ENCODE results near the gene FES.
"Not testable (repeated sequence)": the region's sequence is repeated elsewhere in the genome, so short reads cannot be mapped to it uniquely, and the experiment has no call there.

FES gene

DNA sequence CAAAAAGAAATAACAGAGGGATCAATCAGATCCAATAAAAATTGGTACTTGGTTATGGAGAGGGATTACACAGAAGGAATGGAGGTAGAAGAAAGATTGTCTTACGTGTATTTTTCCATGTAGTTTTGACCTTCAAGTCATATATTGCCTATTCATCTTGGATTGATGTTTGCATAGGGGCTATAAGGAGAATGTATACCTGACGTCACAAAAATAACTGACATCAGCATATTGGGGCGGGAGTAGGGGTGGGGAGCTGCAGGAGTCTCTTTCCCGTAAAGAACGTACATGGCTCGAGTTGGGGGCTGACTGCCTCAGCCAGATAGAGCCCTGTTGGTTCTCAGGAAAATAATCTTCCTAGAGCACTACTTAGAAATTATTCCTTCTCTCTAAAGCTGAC lies 21.8 kb upstream of the FES start:
- DNase-seq, result no peak

DNA sequence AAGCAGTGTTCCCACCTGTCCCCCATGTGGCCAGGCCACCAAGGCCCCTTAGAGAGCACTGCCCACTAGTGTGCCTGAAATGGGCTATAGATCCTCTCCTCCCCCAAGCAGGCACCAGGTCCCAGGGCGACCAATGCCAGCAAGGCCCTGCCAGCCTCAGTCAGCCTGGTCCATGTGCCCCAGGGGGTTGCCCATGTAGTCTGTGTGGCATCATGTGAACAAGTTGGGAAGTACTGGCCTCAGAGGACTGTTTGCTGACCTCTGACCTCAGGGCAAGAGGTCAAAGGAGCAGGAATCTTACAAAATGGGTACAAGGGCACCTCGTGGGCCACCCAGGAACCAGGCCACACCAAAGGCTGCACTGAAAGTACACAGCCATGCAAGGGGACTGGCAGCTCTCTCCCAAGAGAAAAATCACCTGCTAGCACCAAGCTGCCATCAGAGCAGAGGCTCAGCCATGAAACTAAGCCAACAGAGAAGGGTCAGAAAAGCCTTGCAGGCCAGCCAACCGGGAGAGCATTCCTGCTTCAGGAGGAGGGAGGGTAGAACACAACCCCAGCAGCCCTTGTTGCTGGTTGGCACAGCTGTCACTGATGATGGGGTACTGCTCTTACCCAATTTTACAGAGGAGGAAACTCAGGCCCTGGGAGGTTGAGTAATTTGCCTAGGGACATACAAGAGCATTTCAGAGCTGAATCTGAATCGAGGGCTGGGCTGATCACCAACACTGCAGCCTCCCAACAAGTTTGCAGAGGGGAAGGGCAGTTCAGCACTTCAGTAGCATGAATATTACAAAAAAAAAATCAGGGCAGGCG lies 21.1 kb upstream of the FES start:
- peak; percentile 65 for DNase-seq

DNA sequence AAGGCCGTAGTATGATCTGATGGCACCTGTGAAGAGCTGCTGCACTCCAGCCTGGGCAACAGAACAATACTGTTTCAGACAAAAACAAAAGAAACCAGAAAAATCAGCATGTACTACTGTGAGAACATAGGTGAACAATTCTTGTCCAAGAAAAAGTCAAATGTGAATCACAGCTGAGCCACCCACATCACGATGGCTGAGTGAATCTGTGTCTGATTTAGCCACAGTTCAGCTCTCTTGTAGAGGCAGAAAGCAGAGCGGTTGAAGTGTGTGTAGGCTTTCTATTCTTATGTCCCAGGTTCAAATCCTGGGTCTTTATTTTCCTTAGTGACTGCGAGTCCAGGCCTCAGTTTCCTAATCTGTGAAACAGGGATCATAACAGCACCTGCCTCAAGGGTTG lies 20.3 kb upstream of the FES start:
- no peak for DNase-seq

DNA sequence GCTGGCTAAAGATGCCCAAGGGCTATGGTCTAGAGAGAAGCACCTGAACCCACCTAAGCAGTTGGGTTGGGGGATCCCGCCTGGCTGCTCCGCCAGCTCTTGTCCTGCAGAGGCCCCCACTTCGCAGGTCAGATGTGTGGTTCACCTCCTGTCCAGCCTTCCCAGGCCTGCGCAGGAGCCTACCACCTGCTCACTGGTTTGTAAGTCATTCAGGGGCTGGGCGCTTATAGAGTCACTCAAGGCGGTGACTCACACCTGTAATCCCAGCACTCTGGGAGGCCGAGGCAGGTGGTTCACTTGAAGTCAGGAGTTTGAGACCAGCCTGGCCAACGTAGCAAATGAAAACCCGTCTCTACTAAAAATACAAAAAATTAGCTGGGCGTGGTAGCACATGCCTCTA lies 19.8 kb upstream of the FES start:
- DNase-seq, result no peak

DNA sequence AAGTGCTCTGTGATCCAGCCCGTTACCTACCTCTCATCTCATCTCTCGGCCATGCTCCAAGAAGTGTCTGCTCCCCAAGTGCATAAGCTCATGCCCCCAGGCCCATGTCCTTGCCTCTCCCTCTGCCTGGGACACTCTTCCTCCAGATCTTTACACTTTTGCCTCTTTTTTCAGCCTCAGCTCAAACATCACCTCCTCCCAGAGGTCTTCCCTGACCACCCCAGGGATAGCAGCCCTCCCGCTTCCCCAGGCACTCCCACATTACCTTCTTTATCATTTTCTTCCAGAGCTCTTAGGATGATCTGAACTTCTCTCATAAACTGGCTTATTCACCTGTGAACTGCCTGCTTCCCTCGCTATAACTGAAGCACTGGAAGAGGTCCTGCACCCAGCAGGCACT lies 18.6 kb upstream of the FES start:
- DNase-seq, result no peak

DNA sequence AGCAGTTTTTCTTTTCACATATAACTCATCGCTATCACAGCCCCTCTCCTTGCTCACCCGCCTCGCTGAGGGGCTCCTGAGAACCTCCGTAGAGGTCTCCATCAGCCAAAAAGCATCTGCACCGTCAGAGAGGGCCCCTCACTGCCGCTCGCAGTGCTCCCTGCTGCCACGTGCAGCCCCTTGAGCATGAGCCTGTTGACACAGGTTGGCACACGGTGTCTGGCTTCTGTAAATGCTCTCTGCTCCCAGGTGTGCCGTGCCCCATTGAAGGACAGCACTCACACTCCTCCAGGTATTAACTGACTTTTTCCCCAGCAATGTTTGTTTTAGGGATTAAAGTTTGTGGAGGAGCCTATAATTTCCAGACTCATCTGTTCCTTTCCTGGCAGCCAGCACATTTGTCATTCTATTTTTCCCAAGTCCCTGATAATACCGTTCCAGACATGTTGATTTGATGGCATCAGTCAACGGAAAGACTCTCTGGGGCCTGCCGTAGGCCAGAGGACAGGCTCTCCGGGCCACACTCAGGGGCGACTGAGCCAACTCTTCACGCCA lies 18.1 kb upstream of the FES start:
- no peak for DNase-seq

DNA sequence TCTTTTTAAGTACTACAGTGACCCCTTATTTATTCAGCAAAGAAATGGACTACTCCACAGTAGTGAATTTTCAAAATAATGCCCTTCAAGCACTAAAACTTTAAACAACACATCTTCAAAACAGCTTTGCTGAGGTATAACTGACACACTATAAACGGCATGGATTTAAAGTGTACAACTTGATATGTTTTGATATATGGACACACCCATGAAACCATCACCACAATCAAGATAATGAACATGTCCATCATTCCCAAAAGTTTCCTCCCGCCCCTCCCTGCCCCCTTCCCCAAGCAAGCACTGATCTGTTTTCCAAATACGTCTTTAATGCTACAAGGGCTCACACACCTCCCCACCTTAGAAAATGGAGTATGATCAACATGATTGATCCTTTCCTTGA lies 17.5 kb upstream of the FES start:
- DNase-seq, result no peak

DNA sequence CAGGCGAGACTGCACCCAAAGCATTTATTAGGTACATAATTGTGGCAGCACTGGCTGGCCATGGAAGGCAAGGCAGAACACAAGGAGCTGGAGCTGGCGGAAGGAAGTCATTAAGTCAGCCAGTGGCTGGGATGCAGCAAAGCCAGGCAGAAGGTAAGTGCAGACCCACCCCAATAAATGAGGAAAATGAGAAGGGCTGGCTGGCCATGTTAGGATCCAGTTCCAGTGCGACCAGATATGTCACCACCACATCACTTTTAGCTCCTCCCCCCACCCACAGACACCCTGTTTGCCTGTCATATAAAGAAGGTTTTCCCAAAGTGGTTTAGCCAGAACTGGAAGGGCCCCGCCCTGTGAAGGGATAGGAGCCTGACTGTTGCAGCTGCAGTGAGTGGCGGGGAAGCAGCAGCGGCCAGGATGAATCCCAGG lies 16.0 kb upstream of the FES start, which contains the start of gene FURIN:
FURIN (plus strand) TSS at position 328 of the 429 bp plus-strand sequence. CDS start 7,153 bp downstream, outside the sequence.
- DNase-seq, result no peak

DNA sequence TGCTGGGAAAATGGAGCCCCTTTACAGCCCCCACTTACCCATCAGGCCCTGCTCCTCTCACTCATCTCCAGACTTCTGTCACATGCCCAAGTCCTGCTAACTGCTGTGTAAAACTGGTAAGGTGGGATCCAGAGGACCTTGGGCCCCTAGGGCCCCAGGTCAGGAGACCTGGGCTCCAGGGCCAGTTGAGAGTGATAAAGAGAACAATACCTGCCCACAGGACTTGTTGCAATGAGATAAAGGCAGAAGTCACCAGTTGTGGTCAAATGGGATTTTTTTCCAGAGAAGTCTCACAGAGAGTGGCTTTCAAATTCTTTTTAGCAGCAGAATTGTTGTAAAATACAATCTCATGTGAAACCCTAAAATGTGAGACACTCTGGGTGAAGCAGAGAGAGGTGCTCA lies 15.2 kb upstream of the FES start:
- DNase-seq, result no peak

DNA sequence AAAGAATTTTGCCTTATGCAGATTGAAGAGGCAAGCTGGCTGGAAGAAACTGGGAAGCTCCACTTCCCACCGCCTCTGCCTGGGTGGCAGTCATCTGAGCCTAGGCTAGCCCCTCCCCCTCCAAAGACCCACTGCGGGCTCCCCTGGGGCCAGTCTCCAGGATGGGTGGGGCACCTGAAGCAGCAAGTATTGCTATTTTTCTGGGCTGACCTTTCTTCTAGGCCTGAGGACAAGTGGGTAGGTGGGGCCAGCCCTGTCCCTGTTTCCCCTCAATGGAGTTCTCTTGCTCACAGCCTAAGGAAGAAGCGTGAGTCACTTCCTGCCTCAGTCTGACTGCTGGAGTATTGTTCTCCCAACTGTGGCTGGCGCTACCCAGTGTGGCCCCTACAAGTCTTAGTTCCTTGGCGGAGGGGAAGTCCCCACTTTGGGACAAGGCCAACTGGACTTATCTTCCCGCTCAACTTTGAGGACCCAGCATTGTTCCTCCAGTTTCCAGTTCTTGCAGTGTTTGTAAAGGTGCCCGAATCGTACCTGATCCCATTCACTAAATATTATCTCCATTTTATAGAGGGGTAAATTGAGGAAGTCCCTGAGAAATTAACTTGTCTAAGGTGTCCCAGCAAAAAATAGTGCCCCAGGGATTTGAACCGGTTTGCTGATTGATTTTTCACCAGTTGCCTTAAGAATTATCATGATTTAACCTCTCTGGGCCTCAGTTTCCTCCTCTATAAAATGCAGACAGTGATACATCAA lies 14.5 kb upstream of the FES start:
- DNase-seq, result peak; percentile 80

DNA sequence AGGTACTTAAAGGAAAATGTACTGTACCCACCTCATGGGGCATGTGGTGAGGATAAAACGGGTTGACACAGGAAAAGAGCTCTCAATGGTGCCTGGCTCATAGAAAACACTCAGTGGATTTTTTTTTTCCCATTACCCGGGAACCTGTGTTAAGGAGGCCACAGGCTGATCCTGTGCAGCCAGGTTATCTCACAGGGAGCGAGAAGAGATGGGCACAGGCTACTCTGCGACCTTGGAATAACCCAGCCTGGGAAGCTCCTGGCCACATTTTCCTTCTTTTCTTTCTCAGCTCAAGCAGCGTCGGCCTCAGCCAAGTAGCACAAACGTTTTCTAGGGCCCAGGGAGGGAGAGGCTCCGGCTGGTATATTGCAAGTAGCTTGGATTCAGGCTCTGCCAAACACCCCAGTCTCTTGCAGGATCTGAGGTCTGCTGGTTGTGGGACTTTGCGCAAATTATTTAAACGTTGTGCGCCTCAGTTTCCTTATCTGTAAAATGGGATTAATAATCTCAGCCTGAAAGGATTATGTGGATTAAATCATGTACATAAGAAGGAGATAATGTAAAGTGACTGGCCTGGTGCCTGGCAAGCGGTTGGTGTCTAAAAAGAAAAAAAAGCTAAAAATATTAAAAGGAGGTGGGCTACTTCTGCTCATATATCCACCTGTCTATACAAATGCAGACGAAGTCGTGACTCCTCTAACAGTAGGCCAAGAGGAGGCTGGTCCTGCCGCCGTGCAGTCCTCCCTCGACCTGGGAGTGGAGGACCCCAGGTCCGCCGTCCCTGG lies 13.8 kb upstream of the FES start:
- DNase-seq, result no peak

DNA sequence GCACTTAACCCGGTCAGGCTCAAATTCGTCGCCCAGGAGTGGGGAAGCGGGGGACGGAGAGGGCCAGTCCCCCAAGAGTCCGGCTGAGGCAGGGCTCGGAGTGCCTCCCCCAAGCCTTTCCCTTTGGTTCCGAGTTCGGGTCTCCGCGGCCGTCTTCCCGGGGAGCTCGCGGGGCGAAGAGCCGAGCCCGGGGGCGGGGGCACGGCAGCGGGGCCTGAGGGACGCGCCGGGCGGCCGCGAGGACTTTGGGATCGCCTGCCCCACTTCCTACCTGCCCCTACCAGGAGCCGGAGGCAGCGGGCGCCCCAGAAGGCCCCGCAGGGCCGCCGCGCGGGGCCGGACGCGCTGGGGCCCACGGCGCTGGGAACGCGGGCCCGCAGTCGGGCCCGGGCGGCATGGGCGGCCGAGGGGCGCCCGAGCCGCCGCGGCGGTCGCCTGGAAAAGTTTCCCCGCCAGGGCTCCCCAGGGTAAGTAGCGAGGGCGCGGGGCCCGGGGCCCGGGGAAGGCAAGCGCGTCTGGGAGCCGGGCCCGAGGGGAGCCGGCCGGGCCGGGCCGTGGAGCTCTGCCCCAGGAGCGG lies 13.1 kb upstream of the FES start:
- DNase-seq, result no peak

DNA sequence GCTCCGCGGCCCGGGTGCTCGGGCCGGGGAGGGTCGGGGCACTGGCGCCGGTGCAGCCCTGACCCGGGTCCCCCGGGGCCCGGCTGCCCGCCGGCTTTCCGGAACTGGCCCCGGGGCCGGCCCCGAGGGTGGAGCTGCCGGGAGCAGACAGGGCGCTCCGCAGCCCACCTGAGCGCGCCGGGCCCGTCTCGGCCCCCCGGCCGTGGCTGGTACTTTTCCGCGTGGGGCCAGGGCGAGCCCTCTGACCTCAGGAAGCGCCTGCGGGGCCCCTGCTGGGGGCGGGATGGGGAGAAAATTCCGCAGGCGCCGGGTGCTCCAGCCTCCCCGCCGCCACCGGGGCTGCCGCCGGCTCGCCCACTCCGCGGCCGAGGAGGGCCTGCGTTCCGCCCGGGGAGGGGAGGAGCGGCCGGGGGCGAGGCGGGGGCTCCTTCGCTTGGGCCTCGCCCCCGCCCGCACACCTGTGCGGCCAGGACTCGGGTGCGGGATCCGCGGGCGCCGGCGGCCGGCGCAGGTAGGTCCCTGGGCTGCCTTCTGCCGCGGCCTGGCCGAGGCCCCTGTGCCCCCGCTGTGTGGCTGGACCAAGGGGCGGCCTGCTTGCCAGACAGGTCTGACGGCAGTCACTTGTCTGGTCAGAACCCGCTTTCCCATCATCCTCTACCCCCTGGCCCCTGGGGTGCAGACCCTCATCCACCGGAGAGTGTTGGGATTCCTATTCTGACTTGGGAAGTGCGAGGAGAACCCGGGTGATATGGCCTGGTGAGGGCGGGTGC lies 12.4 kb upstream of the FES start:
- DNase-seq, result no peak

DNA sequence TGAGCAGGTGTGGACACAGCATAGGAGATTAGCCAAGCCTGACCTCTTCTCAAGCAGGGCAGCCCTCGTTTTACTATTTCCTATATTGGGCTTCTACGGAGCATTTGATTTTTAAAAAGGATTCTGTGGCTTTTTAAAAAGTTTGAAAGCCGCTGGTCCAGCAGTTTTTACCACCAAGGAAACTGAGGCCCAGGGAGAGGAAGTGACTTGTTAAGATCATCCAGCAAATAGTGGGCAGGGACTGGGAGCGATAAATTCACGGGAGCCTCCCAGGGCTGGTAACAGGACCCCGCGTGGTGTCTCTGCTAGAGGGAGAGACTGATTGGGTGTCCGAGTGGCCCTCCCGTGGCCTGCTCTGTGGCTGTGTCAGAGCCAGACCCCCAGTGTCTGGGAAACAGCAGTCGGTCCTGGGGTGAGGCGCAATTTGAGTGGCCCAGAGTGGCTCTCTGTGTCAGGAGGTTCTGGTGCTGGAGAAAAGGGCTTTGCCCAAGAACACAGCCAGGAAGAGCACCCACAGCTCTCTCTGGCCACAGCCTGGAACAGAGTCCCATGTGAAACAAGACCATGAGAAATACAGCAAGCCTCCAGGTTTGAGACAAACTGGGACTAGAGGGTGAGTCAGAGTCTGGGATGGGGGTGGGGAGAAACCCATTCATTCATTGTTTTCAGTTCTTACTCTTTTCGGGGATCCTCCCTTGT lies 11.7 kb upstream of the FES start:
- no peak for DNase-seq

DNA sequence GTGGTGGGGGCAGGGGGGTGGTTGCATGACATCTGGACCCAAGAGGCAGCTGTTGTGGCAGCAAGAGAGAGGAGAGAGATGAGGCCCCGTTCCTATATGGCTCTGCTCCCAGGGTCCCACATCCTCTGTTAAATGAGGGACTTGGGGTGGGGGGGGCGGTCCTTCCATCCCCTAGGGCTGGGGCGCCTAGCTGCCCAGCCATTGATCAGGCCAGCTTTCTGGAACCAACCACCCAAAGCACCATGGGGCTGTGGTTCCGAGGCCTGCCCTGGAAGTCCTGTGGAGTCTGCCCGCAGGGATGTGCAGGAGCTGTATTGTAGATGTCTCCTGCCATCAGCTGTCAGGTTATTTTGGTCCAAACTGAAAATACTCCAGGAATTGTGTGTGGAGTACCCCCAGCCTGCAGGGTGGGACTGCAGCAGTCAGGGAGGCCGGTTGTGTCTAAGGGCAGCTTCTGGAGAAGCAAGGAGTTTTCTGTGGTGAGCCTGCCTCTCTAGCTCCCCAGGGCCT lies 10.8 kb upstream of the FES start:
- no peak for DNase-seq

DNA sequence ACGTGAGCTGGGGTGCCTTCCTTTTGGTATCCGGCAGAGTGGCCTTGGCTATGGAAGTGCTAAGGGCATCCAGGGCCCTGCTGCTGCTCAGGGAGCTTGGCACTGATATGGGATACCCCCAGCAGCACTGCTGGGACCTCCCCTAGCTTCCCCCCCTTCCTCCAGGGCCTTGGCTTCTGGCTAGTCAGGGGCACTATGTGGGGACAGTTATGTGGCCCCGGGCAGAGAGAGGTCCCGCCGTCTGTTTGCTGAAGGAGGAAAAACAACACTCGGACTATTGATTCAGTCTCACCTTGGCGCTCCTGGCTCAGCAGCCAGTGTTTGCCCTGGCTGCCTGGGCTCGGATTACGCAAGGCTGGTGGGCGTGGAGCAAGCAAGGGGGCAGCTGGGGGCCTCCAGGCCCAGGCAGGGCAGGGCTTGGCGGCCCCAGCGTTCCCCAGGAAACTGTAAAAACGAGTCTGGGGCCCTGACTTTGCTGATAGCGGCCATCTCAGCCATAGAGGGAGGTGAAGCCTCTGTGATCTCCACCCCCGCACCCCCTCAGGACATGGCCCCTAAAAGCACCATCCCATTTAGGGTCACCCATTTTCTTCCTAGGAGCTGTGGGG lies 10.2 kb upstream of the FES start:
- DNase-seq, result peak; percentile 24

DNA sequence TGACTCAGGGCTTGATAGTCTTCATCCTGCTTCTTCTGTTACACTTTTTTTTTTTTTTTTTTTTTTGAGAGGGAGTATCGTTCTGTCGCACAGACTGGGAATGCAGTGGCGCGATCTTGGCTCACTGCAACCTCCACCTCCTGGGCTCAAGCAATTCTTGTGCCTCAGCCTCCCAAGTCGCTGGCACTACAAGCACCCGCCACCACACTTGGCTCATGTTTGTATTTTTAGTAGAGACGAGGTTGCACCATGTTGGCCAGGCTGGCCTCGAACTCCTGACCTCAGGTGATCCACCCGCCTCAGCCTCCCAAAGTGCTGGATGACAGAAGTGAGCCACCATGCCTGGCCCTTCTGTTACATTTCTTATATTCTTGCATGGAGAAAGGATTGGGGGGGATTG lies 9.3 kb upstream of the FES start:
- not testable (repeated sequence) for DNase-seq

DNA sequence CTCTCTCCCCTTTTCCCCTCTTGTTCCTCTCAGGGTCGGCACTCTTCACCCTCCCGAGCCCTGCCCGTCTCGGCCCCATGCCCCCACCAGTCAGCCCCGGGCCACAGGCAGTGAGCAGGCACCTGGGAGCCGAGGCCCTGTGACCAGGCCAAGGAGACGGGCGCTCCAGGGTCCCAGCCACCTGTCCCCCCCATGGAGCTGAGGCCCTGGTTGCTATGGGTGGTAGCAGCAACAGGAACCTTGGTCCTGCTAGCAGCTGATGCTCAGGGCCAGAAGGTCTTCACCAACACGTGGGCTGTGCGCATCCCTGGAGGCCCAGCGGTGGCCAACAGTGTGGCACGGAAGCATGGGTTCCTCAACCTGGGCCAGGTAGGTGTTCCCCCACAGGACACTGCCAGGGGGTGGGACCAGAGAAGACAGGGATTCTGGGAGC lies 8.7 kb upstream of the FES start:
- no peak for DNase-seq

DNA sequence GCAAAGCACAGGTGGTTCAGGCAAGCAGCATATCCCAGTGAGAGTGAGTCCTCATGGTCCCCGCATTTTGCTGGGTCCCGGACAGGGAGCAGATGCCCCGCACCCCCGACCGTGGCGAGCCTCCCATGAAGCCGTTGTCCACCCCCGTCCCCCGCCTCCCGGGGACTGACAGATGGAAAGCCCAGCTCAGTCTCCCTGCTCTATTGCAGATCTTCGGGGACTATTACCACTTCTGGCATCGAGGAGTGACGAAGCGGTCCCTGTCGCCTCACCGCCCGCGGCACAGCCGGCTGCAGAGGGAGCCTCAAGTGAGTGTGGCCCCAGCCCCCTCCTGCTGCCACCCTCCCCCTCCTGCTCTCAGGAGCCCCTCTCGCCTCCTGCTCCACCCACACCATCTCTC lies 8.3 kb upstream of the FES start:
- DNase-seq, result no peak

DNA sequence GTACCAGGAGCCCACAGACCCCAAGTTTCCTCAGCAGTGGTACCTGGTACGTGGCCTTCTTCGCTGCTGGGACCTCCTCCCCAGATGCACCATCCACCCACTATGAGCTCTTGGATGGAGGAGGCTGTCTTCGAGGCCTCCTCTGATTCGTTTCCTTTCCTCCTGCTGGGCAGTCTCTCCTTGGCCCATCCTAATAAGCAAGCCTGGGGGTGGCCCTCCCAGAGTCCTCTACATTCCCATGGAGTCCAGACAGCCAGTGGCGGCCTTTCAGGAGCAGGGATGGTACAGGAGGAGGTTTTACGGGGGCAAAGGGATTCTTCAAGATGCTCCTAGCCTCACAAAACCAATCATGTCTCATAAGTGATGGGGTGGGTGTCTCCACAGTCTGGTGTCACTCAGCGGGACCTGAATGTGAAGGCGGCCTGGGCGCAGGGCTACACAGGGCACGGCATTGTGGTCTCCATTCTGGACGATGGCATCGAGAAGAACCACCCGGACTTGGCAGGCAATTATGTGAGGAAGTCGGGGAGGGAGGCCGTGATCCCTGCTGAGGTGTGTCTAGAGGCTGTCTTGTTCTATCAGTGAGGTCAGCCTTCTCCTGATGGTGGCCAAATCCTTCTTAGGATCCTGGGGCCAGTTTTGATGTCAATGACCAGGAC lies 7.7 kb upstream of the FES start:
- DNase-seq, result no peak

Data from GF-D8 (cell line).